Body of pancreas (tissue), 4 donors: ENCODE measurements around the gene ARID5B. TPM values are rescaled to one million over a fixed set of nuclear protein-coding genes. Genes with fewer than 3 reads are reported as not detected.

Experiments
- ATAC-seq: fragments of 150-250 bp; one replicate; pipeline ENCODE4 v1.9.1; 2016
- DNase-seq, 4 donors: peaks; one replicate each; pipeline ENCODE4 v3.0.0-alpha.2; 2019
- H3K27ac ChIP-seq, 4 donors: fragments of 200-600 bp; sonication (generic); 1 replicate in 3 of 4; 2 replicates in 1 of 4; pipeline versions ENCODE4 v1.5.1 to v1.6.1; 2016 to 2019; ENCODE audit warnings: mild to moderate bottlenecking in 1 of 4, mixed read lengths in 1 of 4, moderate library complexity in 1 of 4
- H3K27me3 ChIP-seq, 2 donors: fragments of 200-600 bp; sonication (generic); one replicate each; pipeline ENCODE4 v1.6.0; 2016; ENCODE audit warnings: mild to moderate bottlenecking in 1 of 2
- H3K36me3 ChIP-seq, 2 donors: fragments of 200-600 bp; sonication (generic); replicated peaks in 1 of 2; 2 replicates each; pipeline ENCODE4 v1.5.1; 2016; ENCODE audit warnings: low read depth in 2 of 2; ENCODE audit not compliant: insufficient read depth in 1 of 2
- H3K4me1 ChIP-seq: fragments of 200-600 bp; sonication (generic); one replicate; pipeline ENCODE4 v1.6.0; 2016
- H3K4me3 ChIP-seq, 2 donors: fragments of 200-600 bp; sonication (generic); 1 replicate in 1 of 2; 2 replicates in 1 of 2; pipeline ENCODE4 v1.5.1; 2016 to 2019
- H3K9me3 ChIP-seq, 3 donors: fragments of 200-600 bp; sonication (generic); 1 replicate in 2 of 3; 2 replicates in 1 of 3; pipeline ENCODE4 v1.5.1; 2016
- POLR2A ChIP-seq, 3 donors: fragments of 450-650 bp; IDR thresholded peaks; one replicate each; pipeline ENCODE4 v1.6.1; 2016; ENCODE audit warnings: antibody characterized with exemption in 3 of 3, mild to moderate bottlenecking in 2 of 3
- WGBS, 2 donors: methylation state at CpG; one replicate each; pipeline ENCODE4 v1.1.5; 2017; 5-methylcytosine and 5-hydroxymethylcytosine counted together
- intact Hi-C: fragments of 100-400 bp; cut with DNase I; formaldehyde crosslinking; loops from one replicate; pipeline ENCODE4 v1.15.1; 2023
- total RNA-seq, 2 donors: library from RNA; depleted of rRNA; stranded (reverse); fragments of >200 nt; gene quantifications; one replicate each; pipeline ENCODE4 v1.1.0, GENCODE V29; 2016
- TF ChIP-seq, protein P1 (sequence below), 7 experiments: fragments of 450-650 bp in 4 of 7; fragments of 200-600 bp in 3 of 7; sonication (generic) in 3 of 7; IDR thresholded peaks; one replicate each; pipeline ENCODE4 v1.5.1; 2016 to 2019; ENCODE audit warnings: antibody characterized with exemption in 7 of 7

Gene ARID5B
- total RNA-seq, 2 donors from 2014 or later, result 16.1 to 17.1 TPM

DNA sequence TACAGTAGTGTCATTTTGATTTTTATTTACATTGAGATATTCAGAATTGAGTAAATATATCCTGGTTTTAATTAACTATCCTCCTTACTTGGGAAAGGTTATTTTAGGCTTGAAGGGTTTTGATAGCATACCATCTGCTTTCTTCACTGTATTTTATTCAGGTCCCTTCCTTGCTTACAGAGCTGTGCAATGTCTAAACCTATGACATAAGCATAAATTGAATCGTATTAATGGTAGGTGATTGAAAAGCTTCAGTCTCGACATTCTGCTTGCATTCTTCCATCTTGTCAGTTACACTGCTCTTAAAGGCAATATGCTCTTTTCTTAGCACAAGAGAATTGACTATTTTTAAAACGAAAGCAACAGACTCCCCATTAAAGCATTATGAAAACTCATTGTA is 102.5 kb downstream of the ARID5B start:
- no peaks in the 10 kb centered on the region for H3K4me1 ChIP-seq
- ATAC-seq (no peak), DNase-seq (no peak)
- TF ChIP-seq, protein P1, sequence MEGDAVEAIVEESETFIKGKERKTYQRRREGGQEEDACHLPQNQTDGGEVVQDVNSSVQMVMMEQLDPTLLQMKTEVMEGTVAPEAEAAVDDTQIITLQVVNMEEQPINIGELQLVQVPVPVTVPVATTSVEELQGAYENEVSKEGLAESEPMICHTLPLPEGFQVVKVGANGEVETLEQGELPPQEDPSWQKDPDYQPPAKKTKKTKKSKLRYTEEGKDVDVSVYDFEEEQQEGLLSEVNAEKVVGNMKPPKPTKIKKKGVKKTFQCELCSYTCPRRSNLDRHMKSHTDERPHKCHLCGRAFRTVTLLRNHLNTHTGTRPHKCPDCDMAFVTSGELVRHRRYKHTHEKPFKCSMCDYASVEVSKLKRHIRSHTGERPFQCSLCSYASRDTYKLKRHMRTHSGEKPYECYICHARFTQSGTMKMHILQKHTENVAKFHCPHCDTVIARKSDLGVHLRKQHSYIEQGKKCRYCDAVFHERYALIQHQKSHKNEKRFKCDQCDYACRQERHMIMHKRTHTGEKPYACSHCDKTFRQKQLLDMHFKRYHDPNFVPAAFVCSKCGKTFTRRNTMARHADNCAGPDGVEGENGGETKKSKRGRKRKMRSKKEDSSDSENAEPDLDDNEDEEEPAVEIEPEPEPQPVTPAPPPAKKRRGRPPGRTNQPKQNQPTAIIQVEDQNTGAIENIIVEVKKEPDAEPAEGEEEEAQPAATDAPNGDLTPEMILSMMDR (IDR thresholded peaks at IDR 0.05), result no peak
- no peaks in the 10 kb centered on the region for H3K27me3 ChIP-seq
- H3K36me3 ChIP-seq, result no peaks in the 10 kb centered on the region
- no peaks in the 10 kb centered on the region for H3K9me3 ChIP-seq
- 70 to 72% methylated on average over 3 of the region's 3 CpGs for WGBS, 2 donors
- intact Hi-C loops, result no loop called here
- no peak overlapping the region for H3K4me3 ChIP-seq
- H3K27ac ChIP-seq, result no peak overlapping the region

DNA sequence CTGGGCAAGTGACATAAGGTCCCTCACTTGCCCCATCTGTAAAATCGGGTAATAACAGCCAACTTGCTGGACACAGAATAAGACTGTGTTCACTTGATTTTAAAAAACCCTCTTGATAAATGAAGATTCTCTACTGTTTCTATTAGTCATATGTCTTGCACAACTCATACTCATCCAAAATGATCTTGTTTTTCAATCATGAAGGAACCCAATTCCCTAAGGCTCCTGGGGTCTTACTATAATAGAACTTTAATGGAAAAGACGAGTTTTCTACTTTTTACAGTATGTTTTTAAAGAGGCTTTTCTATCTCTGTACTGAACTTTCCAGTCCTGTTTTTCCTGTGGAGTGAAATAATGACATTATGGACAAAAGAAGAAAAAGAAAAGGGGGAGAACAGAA is 103.8 kb downstream of the ARID5B start:
- WGBS, 2 donors, result 71 to 81% methylated on average over 2 of the region's 2 CpGs
- Histone ChIP-seq H3K36me3 (no peaks in the 10 kb centered on the region), H3K27me3 (no peaks in the 10 kb centered on the region), H3K4me1 (no peaks in the 10 kb centered on the region), H3K4me3 (no peak overlapping the region), H3K27ac (no peak overlapping the region), H3K9me3 (no peaks in the 10 kb centered on the region)
- no peak for DNase-seq
- no peak for ATAC-seq
- intact Hi-C loops, result no loop called here
- TF ChIP-seq POLR2A (IDR thresholded peaks at IDR 0.05), result no peak
- TF ChIP-seq, protein P1 (IDR thresholded peaks at IDR 0.05), result no peak

DNA sequence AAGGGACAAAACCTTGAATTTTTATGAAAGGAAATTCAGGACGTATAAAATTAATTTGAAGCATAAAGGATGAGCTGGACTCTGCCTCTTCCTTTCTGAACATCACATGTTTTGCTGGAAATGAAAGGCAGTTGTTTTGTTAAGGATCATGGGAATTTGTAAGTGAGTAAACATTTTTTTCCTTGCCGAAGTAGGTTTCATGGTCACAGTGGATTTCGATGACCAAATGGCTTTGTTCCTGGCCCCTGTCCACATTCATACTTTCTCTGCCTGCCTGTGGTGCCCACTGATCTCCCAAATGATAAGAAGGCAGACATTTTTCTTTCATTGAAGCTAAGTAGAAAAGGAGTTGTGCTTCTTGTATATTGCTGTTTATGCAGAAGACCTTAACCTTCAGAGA is 104.2 kb downstream of the ARID5B start:
- Histone ChIP-seq H3K27me3 (no peaks in the 10 kb centered on the region), H3K9me3 (no peaks in the 10 kb centered on the region), H3K4me1 (no peaks in the 10 kb centered on the region), H3K36me3 (no peaks in the 10 kb centered on the region), H3K27ac (no peak overlapping the region), H3K4me3 (no peak overlapping the region)
- TF ChIP-seq POLR2A (IDR thresholded peaks at IDR 0.05), result no peak
- TF ChIP-seq, protein P1 (IDR thresholded peaks at IDR 0.05), result no peak
- DNase-seq (no peak), ATAC-seq (no peak)
- intact Hi-C loops, result no loop called here
- 27 to 44% methylated on average over 3 of the region's 3 CpGs for WGBS, 2 donors

DNA sequence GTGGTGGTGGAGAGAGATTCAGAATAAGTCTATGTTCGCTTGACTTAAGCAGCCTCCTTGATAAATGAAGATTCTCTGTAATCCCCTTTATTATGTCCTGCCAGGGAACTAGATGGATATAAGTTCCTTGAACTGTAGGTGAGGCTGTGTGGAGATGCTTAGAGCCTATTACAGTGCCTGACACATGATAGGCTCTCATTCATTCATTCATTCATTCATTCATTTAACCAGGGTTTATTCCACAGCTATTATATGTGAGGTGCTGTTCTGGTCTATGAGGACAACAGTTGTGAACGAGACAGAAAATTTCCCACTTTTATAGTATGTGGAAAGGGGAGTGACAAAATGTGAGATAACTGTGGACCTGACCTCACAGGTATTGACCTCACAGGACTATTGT is 105.6 kb downstream of the ARID5B start:
- WGBS, 2 donors, result 95 to 98% methylated on average over 2 of the region's 2 CpGs
- no peak for ATAC-seq
- TF ChIP-seq, protein P1 (IDR thresholded peaks at IDR 0.05), result no peak
- TF ChIP-seq POLR2A (IDR thresholded peaks at IDR 0.05), result no peak
- Histone ChIP-seq H3K9me3 (no peaks in the 10 kb centered on the region), H3K4me1 (peaks cover 7% of the 10 kb centered on the region), H3K36me3 (no peaks in the 10 kb centered on the region), H3K27me3 (no peaks in the 10 kb centered on the region), H3K4me3 (no peak overlapping the region), H3K27ac (no peak overlapping the region)
- DNase-seq, result no peak
- intact Hi-C loops, result no loop called here

DNA sequence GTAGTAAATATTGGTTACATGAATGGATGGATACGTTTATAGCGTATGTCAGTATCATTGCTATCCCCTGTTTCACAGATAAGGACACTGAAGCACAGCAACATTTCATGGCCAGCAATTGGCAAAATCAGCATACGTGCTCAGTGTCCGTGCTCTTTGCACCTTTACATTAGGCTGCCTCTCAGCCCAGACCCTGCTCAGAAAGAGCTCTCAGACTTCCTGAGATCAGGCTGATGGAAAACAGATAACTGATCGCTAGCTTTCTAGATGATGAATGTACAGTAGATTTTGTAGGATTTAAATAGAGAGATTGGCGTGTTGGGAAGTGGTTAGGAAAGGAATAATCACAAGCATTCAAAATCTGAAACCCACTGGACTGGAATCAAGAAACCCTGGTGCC is 106.7 kb downstream of the ARID5B start:
- TF ChIP-seq, protein P1 (IDR thresholded peaks at IDR 0.05), result no peak
- no peak for TF ChIP-seq POLR2A (IDR thresholded peaks at IDR 0.05)
- intact Hi-C loops, result no loop called here
- DNase-seq (no peak), ATAC-seq (no peak)
- Histone ChIP-seq H3K27me3 (no peaks in the 10 kb centered on the region), H3K4me3 (no peak overlapping the region), H3K36me3 (no peaks in the 10 kb centered on the region), H3K27ac (no peak overlapping the region), H3K4me1 (peaks cover 7% of the 10 kb centered on the region), H3K9me3 (no peaks in the 10 kb centered on the region)
- 91 to 93% methylated on average over 6 of the region's 6 CpGs for WGBS, 2 donors
